A673 (cell line): ENCODE data around the gene TTC28.

Experiments
- CTCF ChIP-seq: fragments of 300-800, 200-600 bp; sonication (generic); conservative IDR thresholded peaks from 2 replicates; pipeline ENCODE4 v1.5.1; 2017; ENCODE audit warnings: low read depth, mild to moderate bottlenecking, antibody characterized with exemption, low read length, moderate library complexity, mixed read lengths
- EZH2 ChIP-seq: fragments of 200-600 bp; sonication (generic); IDR thresholded peaks from 2 replicates; pipeline ENCODE4 v1.6.1; 2017; ENCODE audit warnings: borderline replicate concordance, low read depth, mild to moderate bottlenecking, mixed read lengths, antibody characterized with exemption, low read length; ENCODE audit not compliant: poor library complexity, severe bottlenecking

- no peak for TF ChIP-seq CTCF
- no peak for TF ChIP-seq EZH2
Observed at GRCh38 chr22:28627791-28628190, 51.8 kb downstream of the TTC28 start.
